ENCODE measurements around the gene LRRIQ1.
"Not testable (repeated sequence)": the region's sequence is repeated elsewhere in the genome, so short reads cannot be mapped to it uniquely, and the experiment has no call there.

DNA sequence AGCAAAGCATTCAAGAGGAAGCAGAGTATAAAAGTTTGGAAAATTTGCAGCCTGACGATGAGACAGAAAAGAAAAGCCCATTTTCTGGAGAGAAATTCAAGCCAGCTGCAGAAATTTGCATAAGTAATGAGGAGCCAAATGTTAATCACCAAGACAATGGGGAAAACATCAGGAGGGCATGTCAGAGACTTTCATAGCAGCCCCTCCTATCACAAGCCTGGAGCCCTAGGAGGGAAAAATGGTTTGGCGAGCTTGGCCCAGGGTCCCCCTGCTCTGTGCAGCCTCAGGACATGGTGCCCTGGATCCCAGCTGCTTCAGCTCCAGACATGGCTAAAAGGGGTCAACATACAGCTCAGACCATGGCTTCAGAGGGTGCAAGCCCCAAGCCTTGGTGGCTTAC is 31.1 kb upstream of the LRRIQ1 start:
- TF ChIP-seq, protein P1, sequence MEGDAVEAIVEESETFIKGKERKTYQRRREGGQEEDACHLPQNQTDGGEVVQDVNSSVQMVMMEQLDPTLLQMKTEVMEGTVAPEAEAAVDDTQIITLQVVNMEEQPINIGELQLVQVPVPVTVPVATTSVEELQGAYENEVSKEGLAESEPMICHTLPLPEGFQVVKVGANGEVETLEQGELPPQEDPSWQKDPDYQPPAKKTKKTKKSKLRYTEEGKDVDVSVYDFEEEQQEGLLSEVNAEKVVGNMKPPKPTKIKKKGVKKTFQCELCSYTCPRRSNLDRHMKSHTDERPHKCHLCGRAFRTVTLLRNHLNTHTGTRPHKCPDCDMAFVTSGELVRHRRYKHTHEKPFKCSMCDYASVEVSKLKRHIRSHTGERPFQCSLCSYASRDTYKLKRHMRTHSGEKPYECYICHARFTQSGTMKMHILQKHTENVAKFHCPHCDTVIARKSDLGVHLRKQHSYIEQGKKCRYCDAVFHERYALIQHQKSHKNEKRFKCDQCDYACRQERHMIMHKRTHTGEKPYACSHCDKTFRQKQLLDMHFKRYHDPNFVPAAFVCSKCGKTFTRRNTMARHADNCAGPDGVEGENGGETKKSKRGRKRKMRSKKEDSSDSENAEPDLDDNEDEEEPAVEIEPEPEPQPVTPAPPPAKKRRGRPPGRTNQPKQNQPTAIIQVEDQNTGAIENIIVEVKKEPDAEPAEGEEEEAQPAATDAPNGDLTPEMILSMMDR (IDR thresholded peaks at IDR 0.05; ENCODE audit: low read length): not testable (repeated sequence)
- TF ChIP-seq EZH2phosphoT487 (IDR thresholded peaks at IDR 0.05; ENCODE audit: low read length): not testable (repeated sequence)
